ENCODE data around the gene RIBC1.
A peak's percentile ranks its signal among the peaks of the same experiment; 100 is the strongest.

The RIBC1 gene

DNA sequence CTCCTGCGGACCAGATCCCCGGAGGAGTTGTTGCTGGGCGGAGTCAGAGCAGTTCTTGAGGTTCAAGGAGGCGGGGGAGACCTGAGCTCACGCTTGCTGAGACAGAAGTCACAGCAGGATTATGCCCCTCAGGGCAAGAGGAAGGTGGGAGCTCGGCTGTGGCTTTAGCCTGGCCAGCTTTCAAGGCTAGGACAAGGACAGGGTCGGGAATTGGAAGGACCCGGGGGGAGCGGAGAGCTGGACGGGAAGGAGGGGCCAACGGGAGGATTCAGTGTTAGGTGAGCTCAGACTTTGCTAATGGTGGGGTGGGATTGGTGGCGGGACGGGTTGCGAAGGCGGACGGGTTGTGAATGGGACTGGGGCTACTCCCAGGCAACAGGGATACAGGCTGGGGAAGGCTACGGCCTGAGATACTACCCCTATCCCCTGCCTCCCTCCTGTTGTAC is at the start of gene RIBC1:
RIBC1 (plus strand) TSS at position 13 of the 446 bp plus-strand sequence. CDS start 3,404 bp downstream, outside the sequence.
- ATAC-seq (replicated peaks; ENCODE audit: extremely low read depth, poor library complexity, severe bottlenecking) (no peak), DNase-seq (ENCODE audit: low spot score in 2 of 2) (peak in 1 of 2 donors; percentile 13)
- Mint-ChIP-seq H3K36me3 (ENCODE audit: insufficient read depth) (peaks cover 15% of the 10 kb centered on the region), H3K4me3 (peak within 1 kb of the TSS; percentile 92), H3K27me3 (no peaks in the 10 kb centered on the region), H3K9me3 (no peaks in the 10 kb centered on the region), H3K4me1 (peaks cover 26% of the 10 kb centered on the region), H3K27ac (ENCODE audit: low read depth) (peak within 1 kb of the TSS; percentile 100)

DNA sequence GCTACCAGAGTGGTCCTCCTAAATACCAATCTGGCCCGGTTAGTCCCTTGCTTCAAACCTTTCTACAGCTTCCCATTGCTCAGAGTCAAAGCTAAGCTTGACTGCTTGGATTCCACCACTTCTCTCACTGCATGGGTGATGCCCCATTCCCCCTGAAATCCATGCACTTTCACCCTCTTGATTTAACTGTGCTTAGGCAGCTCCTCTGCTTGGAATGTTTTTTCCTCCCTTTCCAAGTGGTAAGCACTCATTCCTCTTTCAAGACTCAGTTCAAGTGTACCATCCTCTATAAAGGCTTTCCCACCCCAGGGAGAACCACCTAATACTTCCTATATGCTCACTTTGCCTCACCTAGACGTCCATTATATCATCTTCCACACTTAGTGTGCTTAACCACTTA is 49.4 kb upstream of the RIBC1 start:
- no peaks in the 10 kb centered on the region for H3K4me1 Mint-ChIP-seq
- ATAC-seq (replicated peaks; ENCODE audit: extremely low read depth, poor library complexity, severe bottlenecking) (no peak), DNase-seq (ENCODE audit: low spot score in 2 of 2) (no peak)
- no peaks in the 10 kb centered on the region for H3K36me3 Mint-ChIP-seq (ENCODE audit: insufficient read depth)
- H3K27me3 Mint-ChIP-seq, result no peaks in the 10 kb centered on the region
- H3K9me3 Mint-ChIP-seq, result no peaks in the 10 kb centered on the region
- no peak overlapping the region for H3K4me3 Mint-ChIP-seq
- H3K27ac Mint-ChIP-seq (ENCODE audit: low read depth), result no peak overlapping the region

GRCh38 chrX:53374222-53374820 is 48.4 kb upstream of the RIBC1 start:
- Mint-ChIP-seq H3K36me3 (ENCODE audit: insufficient read depth) (peaks cover 2% of the 10 kb centered on the region), H3K4me1 (no peaks in the 10 kb centered on the region), H3K9me3 (no peaks in the 10 kb centered on the region), H3K27me3 (no peaks in the 10 kb centered on the region), H3K27ac (ENCODE audit: low read depth) (no peak overlapping the region), H3K4me3 (no peak overlapping the region)
- DNase-seq (ENCODE audit: low spot score in 2 of 2), result no peak
- no peak for ATAC-seq (replicated peaks; ENCODE audit: extremely low read depth, poor library complexity, severe bottlenecking)

DNA sequence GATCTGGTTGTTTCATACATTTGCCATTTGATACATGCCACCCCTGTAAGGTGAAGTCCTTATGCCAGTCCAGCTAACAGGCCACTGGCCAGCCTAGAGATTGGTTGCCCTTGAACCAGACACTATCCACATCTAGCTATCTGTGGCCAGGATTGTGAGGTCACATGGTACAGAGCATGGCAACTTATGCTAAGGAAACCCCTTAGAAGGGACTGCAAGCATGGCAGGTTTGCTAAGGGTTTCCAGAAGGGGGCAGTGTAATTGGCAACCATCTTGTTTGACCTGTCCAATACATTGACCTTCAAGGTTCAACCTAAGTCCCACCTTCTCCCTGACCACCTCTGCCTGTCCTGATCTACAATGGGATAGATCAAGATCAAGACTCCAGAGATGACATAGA is 47.8 kb upstream of the RIBC1 start:
- no peaks in the 10 kb centered on the region for H3K4me1 Mint-ChIP-seq
- DNase-seq (ENCODE audit: low spot score in 2 of 2), result no peak

GRCh38 chrX:53376888-53377287 is 45.8 kb upstream of the RIBC1 start:
- no peak overlapping the region for H3K4me3 Mint-ChIP-seq
- H3K9me3 Mint-ChIP-seq, result no peaks in the 10 kb centered on the region
- no peaks in the 10 kb centered on the region for H3K4me1 Mint-ChIP-seq
- ATAC-seq (replicated peaks; ENCODE audit: extremely low read depth, poor library complexity, severe bottlenecking) (no peak), DNase-seq (ENCODE audit: low spot score in 2 of 2) (no peak)
- H3K36me3 Mint-ChIP-seq (ENCODE audit: insufficient read depth), result peaks cover 10% of the 10 kb centered on the region
- H3K27me3 Mint-ChIP-seq, result no peaks in the 10 kb centered on the region
- H3K27ac Mint-ChIP-seq (ENCODE audit: low read depth), result no peak overlapping the region

More for the DNA sequence above, 47.8 kb upstream of the RIBC1 start:
- Mint-ChIP-seq H3K27me3 (no peaks in the 10 kb centered on the region), H3K9me3 (no peaks in the 10 kb centered on the region), H3K27ac (ENCODE audit: low read depth) (no peak overlapping the region), H3K36me3 (ENCODE audit: insufficient read depth) (peaks cover 4% of the 10 kb centered on the region), H3K4me3 (no peak overlapping the region)
- no peak for ATAC-seq (replicated peaks; ENCODE audit: extremely low read depth, poor library complexity, severe bottlenecking)

DNA sequence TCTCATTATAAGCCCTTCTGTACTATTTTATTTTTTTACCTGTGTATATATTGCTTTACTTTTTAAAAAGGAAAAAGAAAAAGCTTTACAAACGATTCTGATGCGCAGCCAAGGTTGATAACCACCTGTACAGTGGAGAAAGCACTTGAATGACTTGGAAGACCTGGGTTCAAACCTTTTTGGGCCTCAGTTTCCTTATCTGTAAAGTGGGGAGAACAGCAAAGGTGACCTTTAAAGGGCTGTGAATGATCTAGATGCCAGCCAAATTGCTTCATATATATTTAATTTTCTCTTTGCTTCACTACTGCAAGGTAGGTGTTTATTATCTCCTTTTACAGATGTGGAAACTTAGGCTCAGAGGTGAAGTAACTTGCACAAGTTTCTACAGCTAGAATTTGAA is 45.2 kb upstream of the RIBC1 start:
- ATAC-seq (replicated peaks; ENCODE audit: extremely low read depth, poor library complexity, severe bottlenecking) (no peak), DNase-seq (ENCODE audit: low spot score in 2 of 2) (no peak)
- H3K27ac Mint-ChIP-seq (ENCODE audit: low read depth), result no peak overlapping the region
- no peak overlapping the region for H3K4me3 Mint-ChIP-seq
- no peaks in the 10 kb centered on the region for H3K27me3 Mint-ChIP-seq
- H3K36me3 Mint-ChIP-seq (ENCODE audit: insufficient read depth), result peaks cover 12% of the 10 kb centered on the region
- H3K4me1 Mint-ChIP-seq, result no peaks in the 10 kb centered on the region
- H3K9me3 Mint-ChIP-seq, result no peaks in the 10 kb centered on the region

- H3K27ac Mint-ChIP-seq (ENCODE audit: low read depth), result no peak overlapping the region
- no peak overlapping the region for H3K4me3 Mint-ChIP-seq
- no peaks in the 10 kb centered on the region for H3K9me3 Mint-ChIP-seq
- DNase-seq (ENCODE audit: low spot score in 2 of 2) (no peak), ATAC-seq (replicated peaks; ENCODE audit: extremely low read depth, poor library complexity, severe bottlenecking) (no peak)
- no peaks in the 10 kb centered on the region for H3K4me1 Mint-ChIP-seq
- no peaks in the 10 kb centered on the region for H3K27me3 Mint-ChIP-seq
- peaks cover 12% of the 10 kb centered on the region for H3K36me3 Mint-ChIP-seq (ENCODE audit: insufficient read depth)
These were observed 43.5 kb upstream of the RIBC1 start for GRCh38 chrX:53379008-53379710.

DNA sequence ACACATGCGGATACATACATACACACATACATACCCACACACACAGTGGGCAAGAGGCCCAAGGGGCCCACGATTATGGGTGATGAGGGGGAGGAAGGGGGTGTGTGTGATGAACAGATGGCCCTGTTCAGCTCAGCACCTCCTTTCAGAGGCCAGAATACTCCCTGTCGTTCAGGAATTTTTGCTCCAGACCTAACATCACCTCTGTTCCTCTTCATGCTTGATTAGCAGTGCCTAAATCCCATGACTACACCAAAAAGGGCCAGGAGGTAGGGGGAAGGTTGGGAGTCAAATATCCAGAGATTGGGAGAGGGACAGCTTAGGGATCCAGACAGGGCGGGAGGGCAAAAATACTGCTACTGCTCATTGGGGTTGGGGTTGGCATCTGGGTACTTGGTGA is 42.9 kb upstream of the RIBC1 start:
- H3K9me3 Mint-ChIP-seq, result no peaks in the 10 kb centered on the region
- no peak overlapping the region for H3K4me3 Mint-ChIP-seq
- no peaks in the 10 kb centered on the region for H3K4me1 Mint-ChIP-seq
- H3K27ac Mint-ChIP-seq (ENCODE audit: low read depth), result peak overlapping the region; percentile 8
- H3K36me3 Mint-ChIP-seq (ENCODE audit: insufficient read depth), result peaks cover 12% of the 10 kb centered on the region
- ATAC-seq (replicated peaks; ENCODE audit: extremely low read depth, poor library complexity, severe bottlenecking), result no peak
- no peak for DNase-seq (ENCODE audit: low spot score in 2 of 2)
- no peaks in the 10 kb centered on the region for H3K27me3 Mint-ChIP-seq

DNA sequence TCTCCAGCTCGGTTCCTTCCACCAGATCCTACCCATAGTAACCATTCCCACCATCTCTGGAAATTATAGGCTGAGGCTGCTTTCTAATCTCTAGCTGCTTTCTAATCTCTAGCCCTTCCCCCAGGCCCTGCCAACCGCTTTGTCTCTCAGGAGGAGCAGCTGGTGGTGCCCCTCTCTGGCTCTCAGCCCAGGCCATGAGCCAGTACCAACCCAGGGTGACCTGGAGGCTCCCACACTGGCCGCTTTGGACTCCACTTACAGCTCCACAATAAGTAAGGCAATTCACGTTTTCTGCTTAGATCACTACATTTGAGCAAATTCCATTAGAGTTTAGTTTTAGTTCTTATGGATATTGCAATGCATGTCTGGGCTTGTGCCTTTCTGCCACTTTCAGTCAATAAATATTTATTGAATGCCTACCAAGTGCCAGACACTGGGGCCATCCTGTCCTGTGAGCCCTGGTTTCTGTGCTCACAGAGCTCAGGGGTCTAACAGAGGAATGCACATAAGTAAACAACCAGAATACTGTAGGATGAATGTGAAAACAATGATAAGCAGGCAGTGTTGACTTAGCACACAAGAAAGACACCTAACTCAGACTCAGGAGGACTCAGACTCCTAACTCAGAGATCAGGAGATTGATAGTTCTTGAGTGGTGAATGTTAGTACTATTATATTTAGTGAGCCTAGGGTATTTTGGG is 39.1 kb upstream of the RIBC1 start:
- no peak overlapping the region for H3K27ac Mint-ChIP-seq (ENCODE audit: low read depth)
- H3K36me3 Mint-ChIP-seq (ENCODE audit: insufficient read depth), result peaks cover 22% of the 10 kb centered on the region
- H3K4me3 Mint-ChIP-seq, result no peak overlapping the region
- H3K4me1 Mint-ChIP-seq, result no peaks in the 10 kb centered on the region
- no peaks in the 10 kb centered on the region for H3K27me3 Mint-ChIP-seq
- H3K9me3 Mint-ChIP-seq, result no peaks in the 10 kb centered on the region
- no peak for ATAC-seq (replicated peaks; ENCODE audit: extremely low read depth, poor library complexity, severe bottlenecking)
- DNase-seq (ENCODE audit: low spot score in 2 of 2), result no peak

- no peaks in the 10 kb centered on the region for H3K27me3 Mint-ChIP-seq
- ATAC-seq (replicated peaks; ENCODE audit: extremely low read depth, poor library complexity, severe bottlenecking) (no peak), DNase-seq (ENCODE audit: low spot score in 2 of 2) (no peak)
- H3K4me3 Mint-ChIP-seq, result no peak overlapping the region
- H3K27ac Mint-ChIP-seq (ENCODE audit: low read depth), result peak overlapping the region; percentile 19
- peaks cover 44% of the 10 kb centered on the region for H3K36me3 Mint-ChIP-seq (ENCODE audit: insufficient read depth)
- peaks cover 2% of the 10 kb centered on the region for H3K4me1 Mint-ChIP-seq
- H3K9me3 Mint-ChIP-seq, result no peaks in the 10 kb centered on the region
These were observed 26.9 kb upstream of the RIBC1 start for GRCh38 chrX:53395605-53396298.

- DNase-seq (ENCODE audit: low spot score in 2 of 2) (no peak), ATAC-seq (replicated peaks; ENCODE audit: extremely low read depth, poor library complexity, severe bottlenecking) (no peak)
- H3K4me3 Mint-ChIP-seq, result no peak overlapping the region
- no peak overlapping the region for H3K27ac Mint-ChIP-seq (ENCODE audit: low read depth)
- H3K4me1 Mint-ChIP-seq, result peaks cover 4% of the 10 kb centered on the region
- no peaks in the 10 kb centered on the region for H3K27me3 Mint-ChIP-seq
- H3K36me3 Mint-ChIP-seq (ENCODE audit: insufficient read depth), result peaks cover 55% of the 10 kb centered on the region
- H3K9me3 Mint-ChIP-seq, result no peaks in the 10 kb centered on the region
These were observed 24.5 kb upstream of the RIBC1 start for GRCh38 chrX:53398216-53398615.

DNA sequence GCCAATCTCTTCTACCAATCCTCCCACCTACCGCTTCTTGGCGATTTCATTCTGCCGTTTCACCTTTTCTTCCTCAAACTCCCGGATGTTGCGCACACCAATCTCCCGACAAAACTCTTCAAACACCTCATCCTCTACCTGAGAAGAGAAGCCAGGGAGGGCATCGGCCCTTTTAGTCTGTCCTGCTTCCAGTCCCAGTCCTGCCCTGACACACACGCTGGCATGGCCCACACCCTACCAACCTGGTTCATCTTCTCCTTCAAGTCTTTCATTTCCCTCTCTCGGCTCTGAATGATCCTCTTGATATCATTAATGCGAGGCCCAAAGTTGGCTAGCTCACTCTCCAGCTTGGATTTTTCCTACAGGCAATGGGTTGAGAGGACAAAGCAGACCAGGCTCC is 19.1 kb upstream of the RIBC1 start:
- H3K27ac Mint-ChIP-seq (ENCODE audit: low read depth), result no peak overlapping the region
- no peak for DNase-seq (ENCODE audit: low spot score in 2 of 2)
- peaks cover 60% of the 10 kb centered on the region for H3K36me3 Mint-ChIP-seq (ENCODE audit: insufficient read depth)
- H3K9me3 Mint-ChIP-seq, result no peaks in the 10 kb centered on the region
- H3K4me1 Mint-ChIP-seq, result peaks cover 4% of the 10 kb centered on the region
- H3K27me3 Mint-ChIP-seq, result no peaks in the 10 kb centered on the region
- no peak overlapping the region for H3K4me3 Mint-ChIP-seq
- no peak for ATAC-seq (replicated peaks; ENCODE audit: extremely low read depth, poor library complexity, severe bottlenecking)
